Measurements from ENCODE around the gene CAMKK1.

CAMKK1 gene

GRCh38 chr17:3812771-3813170 lies 80.1 kb downstream of the CAMKK1 start:
- DNase-seq (ENCODE audit: low spot score), result no peak

- DNase-seq (ENCODE audit: low spot score), result no peak
These were observed 80.6 kb downstream of the CAMKK1 start for GRCh38 chr17:3812284-3812683.

All from SK-N-DZ (cell line).